ENCODE data around the gene RIPOR3.
"Not testable (repeated sequence)": the region's sequence is repeated elsewhere in the genome, so short reads cannot be mapped to it uniquely, and the experiment has no call there.

RIPOR3 gene

DNA sequence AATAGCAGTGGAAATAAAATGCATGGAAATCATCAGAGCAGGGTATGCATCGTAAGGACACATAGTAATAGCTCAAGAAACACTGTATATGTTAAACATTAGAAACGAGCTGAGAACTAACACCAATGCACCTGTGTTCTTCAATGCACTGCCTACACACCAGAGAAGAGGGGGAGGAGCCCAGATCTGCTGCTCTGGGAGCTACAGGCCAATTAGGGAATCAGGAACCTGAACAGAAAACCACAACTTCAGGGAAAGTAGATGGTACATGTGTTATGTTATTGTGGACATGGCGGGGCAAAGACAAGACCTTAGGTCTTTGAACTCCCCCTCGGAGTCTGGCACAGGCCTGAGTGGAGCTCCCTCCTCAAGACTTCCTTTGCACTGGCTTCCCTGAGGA lies 39.7 kb downstream of the RIPOR3 start:
- DNase-seq, result no peak

DNA sequence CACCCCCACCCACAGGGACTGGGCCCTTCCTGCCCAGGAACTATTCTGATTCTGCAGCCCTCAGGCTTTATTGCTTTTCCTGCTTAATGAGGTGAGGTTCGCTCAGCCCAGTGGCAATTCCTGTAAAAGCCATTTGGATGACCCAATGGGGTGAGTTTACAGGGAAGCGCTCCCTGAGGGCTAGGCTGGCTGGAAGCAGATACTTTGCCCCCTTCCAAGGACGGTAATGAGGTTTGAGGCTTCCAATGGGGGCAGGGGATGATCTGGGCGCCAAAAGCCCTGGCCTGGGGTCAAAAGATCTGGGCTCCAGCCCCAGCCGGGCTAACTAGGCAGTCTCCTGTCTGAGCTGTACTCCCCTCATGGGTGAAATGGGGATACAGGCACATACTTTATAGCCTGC lies 41.8 kb downstream of the RIPOR3 start:
- no peak for DNase-seq

- DNase-seq, result no peak
Measured at GRCh38 chr20:50648651-50649050, 42.7 kb downstream of the RIPOR3 start.

DNA sequence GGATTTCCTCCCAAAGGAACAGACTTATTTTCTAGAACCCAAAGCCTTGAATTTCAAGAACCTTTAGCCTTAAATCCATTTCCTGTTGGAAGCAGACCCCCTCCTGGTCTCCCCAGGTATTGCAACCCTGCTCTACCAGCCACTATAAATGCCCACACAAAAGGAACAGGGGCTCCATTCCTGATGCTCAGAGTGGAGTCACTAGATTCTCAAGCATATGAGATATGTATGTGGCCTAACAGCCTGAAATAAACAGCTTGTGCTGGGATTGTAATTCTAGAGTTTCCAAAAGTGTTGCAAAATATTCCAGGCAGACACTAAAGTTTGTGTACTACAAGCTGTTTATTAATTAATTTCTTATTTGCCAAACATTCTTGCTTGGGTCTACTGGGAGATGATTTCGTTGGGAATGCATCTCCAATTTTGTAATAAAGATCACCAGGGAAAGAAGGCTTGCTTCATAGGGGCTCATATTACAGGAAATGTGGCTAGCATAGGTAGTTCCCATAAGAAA lies 44.8 kb downstream of the RIPOR3 start:
- no peak for DNase-seq

- DNase-seq, result no peak
Measured at GRCh38 chr20:50645253-50646068, 45.9 kb downstream of the RIPOR3 start.

DNA sequence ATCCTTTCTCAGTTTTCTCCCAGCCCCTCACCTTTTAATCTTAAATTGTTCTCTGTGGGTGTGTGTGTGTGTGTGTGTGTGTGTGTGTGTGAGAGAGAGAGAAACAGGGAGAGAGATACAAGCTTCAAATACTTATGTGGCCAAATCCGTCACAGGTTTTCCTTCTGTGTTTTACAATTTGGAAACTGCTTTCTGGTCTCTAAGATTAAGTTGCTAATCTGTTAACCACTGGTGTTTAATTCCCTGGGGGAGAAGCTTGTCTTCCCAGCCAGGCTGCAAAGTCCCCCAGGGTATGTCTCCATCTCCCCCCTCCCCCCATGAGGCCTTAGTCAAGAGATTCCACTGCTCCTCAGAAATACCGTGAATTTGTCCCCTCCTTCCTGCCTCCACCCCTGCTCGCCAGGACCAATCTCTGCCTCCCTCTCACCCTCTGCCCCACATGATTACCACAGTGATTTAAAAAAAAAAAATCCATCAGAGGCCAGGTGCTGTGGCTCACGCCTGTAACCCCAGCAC lies 49.0 kb downstream of the RIPOR3 start:
- no peak for DNase-seq

DNA sequence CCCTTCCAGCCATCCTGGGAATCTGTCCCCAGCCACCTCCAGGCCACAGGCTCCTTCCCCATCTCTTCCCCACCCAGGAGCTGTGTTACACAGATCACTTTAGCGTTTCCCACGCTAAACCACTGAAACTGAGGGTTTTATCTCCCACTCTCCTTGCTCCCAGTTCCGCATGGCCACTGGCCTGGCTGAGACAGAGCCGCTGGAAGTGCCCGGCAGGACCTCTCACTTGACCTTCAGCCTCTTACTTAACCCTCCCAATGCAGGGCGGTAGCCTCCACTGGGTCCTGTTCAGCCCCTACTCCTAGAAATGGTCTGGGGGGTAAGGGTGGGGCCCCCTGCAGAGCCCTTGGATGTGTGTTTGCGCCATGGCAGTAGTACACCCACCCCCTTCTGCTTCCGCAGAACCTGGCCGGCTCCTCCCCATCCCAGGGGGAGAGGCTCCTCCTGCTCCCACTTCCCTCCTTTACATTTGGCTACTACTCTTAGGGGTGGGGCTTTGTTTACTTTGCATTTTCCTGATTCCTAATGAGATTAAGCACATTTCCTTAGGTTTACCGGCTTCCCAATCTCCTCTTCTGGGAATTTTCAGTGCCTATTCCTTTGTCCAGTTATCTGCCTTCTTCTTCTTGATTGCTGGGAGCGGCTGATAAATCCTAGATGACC lies 49.6 kb downstream of the RIPOR3 start:
- DNase-seq, result not testable (repeated sequence)

- not testable (repeated sequence) for DNase-seq
Measured at GRCh38 chr20:50639971-50640711, 51.2 kb downstream of the RIPOR3 start.

DNA sequence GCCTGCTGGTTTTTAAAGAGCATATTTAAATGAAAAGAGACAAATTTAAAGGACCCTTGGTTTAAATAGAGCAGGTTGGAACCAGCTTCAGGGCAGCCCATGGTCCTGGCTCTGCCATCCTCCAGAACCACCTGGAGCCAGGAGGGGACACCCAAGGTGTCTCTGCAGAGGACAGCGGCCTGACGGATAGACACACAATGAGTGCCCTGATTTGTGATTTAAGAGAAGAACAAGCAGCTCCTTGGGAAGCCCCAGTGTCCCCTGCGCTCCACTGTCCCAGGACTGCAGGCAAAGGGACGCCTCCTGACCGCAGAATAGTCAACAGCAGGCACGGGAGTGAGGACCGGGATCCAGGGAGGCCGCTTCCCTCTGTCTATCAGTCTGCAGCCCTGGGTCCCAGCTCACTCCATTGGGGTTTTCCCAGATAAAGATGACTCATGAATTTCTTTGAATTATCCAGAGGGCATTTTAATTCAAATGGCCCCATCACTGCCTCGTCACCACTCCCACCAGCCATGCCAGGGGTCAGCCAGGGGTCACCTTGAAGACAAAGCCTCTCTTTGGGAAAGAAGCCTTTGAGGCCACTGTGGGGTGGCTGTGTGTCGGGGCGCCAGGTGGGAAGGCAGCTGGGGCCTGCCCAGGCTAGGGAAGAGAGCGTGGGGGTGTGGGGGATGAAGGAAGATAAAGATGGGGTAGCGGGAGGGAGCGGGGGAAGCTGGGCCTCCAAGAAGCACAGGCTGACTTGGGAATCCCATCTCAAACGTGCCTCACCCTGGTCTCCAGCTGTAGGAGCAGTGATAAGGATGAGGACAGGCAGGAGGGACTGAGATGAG lies 53.1 kb downstream of the RIPOR3 start:
- not testable (repeated sequence) for DNase-seq

DNA sequence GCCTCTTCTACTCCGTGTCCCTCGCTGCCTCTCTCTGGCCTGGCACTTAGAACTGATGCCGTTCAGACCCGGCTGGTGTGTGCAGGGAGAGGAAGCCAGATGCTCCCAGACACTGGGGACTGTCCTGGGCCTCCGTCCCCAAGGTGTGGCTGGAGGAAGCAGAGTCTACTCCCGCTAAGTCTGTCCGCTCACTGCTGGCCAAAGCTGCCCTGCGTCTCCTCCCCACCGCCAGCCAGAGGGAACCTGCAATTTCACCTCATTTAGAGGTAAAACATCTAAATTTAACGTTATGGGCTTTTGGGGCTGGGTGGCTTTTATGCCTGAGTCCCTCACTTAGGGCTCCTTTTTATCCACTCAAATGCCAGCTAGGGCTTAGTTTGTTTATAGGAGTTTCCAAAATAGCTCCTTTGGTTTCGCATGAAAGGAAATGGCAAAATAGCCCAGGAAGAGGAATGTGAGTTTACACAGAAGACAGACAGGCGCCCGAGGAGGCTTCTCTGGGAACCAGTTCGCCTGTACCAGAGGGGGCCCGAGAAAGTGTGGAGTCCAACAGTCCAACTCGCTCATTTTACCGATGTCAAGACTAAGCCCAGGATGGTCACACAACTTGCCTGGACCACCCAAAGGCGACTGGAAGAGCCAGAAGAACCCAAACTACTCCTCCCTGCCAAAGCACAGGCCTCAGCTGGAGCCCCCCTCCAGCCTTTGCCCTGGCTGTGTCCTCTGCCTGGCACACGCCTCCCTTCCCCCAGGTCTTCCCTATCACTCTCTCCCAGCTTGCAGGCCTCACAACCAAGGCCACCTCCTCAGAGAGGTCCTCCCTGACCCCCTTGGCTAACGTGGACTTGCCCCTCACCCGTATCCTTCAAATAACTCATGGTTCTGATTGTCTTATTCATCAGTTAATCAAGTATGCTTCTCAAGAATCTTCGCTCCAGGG lies 54.5 kb downstream of the RIPOR3 start:
- DNase-seq, result no peak

DNA sequence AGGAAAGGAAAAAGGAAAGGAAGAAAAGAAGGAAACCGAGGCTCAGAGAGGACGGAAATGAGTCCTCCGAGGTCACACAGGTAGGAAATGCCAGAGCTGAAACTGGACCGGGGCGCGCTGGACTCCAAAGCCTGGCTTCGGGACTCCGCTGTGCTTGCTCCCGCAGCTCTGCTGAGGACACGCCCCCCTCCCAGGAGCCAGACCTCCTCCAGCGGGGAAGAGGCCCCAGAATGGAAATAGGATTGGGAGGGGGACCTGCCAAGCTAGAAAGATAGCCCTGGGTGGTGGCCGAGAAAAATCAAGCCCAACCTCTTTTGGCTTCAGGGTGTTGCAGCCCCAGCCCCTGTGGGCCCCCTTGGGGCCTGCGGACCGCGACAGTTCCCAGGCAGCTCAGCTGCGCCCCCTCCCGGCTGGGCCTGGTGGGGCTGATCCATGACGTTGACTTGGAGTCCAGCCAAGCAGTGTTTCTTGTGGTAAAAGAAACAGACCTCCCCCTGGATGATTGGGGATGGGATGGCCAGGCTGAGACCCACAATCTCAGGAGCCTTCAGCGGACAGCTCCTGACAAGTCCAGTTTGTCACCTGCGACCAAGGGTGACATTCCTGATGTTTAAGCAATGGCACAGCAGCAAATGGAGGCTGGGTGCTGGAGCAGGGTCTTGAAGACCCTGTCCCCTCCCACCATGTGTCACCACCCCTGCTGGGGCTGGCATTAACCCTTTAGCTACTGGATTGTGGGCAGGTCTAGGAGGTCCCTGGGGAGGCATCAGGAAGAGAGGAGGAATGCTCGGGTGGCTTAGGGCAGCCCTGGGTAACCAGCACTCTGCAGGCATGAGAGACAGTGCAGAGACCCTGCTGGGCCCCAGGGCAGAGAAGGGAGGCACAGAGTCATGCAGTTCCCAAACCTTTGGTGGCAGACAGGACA lies 55.4 kb downstream of the RIPOR3 start:
- DNase-seq, result no peak

- no peak for DNase-seq
Measured at GRCh38 chr20:50635014-50635557, 56.3 kb downstream of the RIPOR3 start.

DNA sequence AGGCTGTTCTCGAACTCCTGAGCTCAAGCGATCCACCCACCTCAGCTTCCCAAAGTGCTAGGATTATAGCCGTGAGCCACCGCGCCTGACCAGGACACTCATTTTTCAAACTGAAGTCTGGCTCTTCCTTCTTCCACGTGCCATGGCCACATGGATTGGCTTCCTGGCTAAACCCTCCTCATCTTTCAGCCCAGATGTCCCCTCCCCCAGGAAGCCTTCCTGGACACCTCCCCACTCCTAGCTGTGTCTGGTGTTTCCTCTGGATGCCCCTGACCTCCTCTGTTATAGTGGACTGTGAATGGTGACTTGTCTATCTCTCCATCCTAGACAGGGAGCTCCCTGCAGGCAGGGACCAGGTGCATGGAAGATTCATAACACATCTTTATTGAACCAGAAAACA lies 57.2 kb downstream of the RIPOR3 start:
- no peak for DNase-seq

GRCh38 chr20:50633361-50633760 lies 58.0 kb downstream of the RIPOR3 start:
- DNase-seq, result no peak

DNA sequence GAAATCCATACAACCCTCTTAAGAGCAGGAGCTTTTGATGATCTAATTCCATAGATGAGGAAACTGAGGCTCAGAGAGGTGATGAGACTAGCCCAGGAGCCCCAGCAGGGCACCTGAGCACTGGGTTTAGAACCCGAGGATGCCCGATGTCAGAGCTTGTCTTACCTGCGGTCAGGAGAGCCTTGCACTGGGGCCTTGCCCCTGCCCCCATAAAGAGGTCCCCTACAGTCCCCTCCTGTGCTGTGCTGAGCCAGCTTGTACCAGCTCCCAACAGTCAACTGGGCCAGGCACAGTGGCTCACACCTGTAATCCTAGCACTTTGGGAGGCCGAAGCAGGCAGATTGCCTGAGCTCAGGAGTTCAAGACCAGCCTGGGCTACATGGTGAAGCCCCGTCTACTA lies 58.6 kb downstream of the RIPOR3 start:
- DNase-seq, result no peak

DNA sequence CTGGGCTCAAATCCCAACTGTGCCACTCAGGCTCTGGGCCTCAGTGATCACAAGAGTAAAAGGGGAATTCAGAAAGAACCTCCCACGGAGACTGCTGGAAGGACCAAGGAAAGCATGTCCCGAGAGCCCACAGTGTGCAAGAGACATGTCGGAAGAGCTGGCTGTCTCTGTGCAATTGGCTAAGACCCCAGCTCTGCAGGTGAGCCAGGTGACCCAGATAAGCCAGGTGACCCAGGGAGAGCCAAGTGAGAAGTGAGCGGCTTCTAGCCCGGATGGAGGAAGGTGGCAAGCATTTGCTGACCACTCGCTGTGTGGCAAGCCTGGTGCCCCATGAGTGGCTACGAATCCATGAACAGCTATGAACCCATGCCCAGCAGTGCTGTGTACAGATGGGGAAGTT lies 59.1 kb downstream of the RIPOR3 start:
- DNase-seq, result no peak

DNA sequence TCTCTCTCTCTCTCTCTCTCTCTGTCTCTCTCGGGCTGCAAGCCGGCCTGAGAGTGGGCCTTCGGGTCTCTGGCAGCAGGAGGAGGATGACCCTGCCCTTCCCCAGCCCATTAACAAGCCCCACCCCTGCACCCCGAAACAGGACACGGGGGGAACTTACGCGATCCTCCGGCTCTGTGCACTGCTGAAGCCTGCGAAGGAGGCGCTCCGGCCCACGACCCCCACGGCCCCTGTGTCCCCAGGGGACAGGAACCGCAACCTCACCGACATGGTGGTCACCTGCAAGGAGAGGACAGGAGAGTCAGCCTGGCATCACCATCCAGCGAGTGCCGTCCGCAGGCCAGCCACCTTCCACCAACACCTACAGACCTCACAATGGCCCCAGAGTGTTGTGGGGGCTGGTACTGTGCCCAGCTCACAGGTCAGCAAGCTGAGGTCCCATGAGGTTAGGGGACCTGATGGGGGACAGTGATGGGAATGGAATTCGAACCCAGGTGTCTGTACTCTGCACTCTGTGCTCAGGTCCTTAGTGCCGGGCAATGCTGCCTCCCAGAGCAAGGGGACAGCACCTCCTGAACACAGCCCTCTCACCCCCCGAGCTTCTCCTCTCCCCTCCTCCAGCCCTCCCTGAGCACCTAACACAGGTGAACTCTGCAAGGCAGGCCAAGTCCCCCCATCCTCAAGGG lies 60.6 kb downstream of the RIPOR3 start:
- DNase-seq, result no peak

DNA sequence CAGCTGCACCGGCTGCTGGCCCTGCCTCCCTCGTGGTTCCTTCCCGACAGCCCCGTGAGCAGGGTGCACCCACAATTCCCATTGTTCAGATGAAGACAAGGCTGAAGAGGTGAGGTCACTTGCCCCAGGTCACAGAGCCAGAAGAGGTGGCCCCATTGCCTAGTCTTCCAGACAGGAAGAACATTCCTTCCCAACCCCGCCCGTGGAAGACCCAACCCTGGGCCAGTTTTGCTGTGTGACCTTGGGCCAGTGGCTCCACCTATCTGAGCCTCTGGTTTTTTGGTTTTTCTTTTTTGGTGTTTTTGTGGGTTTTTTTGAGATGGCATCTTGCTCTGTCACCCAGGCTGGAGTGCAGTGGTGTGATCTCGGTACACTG lies 61.7 kb downstream of the RIPOR3 start:
- DNase-seq, result no peak

Data from cortex of kidney (tissue), 1 donor.